ENCODE data around the gene ALPL.

DNA sequence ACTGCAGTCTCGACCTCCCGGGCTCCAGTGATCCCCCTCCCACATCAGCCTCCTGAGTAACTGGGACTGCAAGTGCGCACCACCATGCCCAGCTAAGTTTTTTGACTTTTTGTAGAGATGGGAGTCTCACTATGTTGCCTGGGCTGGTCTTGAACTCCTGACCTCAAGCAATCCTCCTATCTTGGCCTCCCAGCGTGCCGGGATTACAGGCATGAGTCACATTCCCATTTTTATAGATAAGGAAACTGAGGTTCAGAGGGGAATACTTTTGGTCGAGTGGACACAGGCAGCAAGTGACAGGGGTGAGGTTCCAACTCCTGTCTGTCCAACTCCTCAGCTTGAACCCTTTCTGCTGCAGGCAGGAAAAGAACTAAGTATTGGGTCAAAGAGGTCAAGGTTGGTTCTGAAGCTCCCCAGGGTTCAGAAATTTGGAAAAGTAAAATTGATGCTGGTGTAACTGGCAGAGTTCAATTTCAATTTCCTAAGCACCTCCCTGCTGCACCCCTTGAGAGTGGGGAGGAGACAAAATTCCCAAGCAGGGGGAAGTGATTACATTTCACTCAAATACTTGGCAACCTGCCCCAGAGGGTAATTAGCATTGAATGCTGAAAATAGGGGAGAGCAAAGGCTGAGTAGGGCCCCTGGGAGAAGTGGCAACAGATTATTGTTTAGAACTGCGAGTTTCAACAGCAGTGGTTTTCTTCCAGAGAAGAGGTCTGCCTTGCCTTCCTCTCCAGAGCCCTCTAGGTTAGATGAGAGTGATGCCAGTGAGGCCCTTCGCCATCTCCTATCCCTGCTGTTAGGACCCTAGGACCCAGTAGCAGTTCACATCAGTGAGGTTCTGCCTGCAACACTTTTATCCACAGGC, 17.5 kb upstream of the ALPL start:
- no peak for TF ChIP-seq CTCF (conservative IDR thresholded peaks at IDR 0.05; ENCODE audit: low read depth, low read length)
- no peak for TF ChIP-seq EZH2 (IDR thresholded peaks at IDR 0.05; ENCODE audit: borderline replicate concordance, low read depth, low read length, poor library complexity, severe bottlenecking)
